ENCODE measurements around the gene TTC28.

GRCh38 chr22:27961182-27961581, 718.5 kb downstream of the TTC28 start:
- TF ChIP-seq CTCF (IDR thresholded peaks at IDR 0.05; ENCODE audit: poor library complexity, severe bottlenecking): no peak
- no peak for TF ChIP-seq RAD21 (conservative IDR thresholded peaks at IDR 0.05)
- no peak for TF ChIP-seq EP300 (conservative IDR thresholded peaks at IDR 0.05; ENCODE audit: poor library complexity, severe bottlenecking)
- TF ChIP-seq EZH2 (IDR thresholded peaks at IDR 0.05; ENCODE audit: borderline replicate concordance, insufficient read depth, low read length, poor library complexity, severe bottlenecking): no peak
- TF ChIP-seq POLR2AphosphoS5 (IDR thresholded peaks at IDR 0.05): no peak
- no peak for TF ChIP-seq SMC3 (conservative IDR thresholded peaks at IDR 0.05; ENCODE audit: poor library complexity)
- no peak for TF ChIP-seq TAF1 (IDR thresholded peaks at IDR 0.05; ENCODE audit: low read depth)

Measured in neural cell (in vitro differentiated cells).